OCI-LY7 (cell line): ENCODE measurements around the gene PPP1CA. TPM values are rescaled to one million over a fixed set of nuclear protein-coding genes. Genes with fewer than 3 reads are reported as not detected.

Experiments used
- BruUV-seq: library from RNA; stranded (reverse); fragments of 400-500 nt; replicated peaks from 2 replicates; lab custom pipeline; 2021; lab: Mats Ljungman, UMichigan
- CTCF ChIA-PET: fragments of 300-600 bp; sonication (Branson Sonifier 250); formaldehyde crosslinking; loops from one replicate; lab custom pipeline; 2022; ENCODE audit warnings: antibody characterized with exemption; ENCODE audit not compliant: unreplicated experiment; lab: Charles Lee
- POLR2A ChIA-PET: fragments of 300-600 bp; sonication (Branson Sonifier 250); formaldehyde crosslinking; loops from one replicate; lab custom pipeline; 2022; ENCODE audit warnings: antibody characterized with exemption; lab: Charles Lee
- DNase-seq: peaks from one replicate; pipeline ENCODE4 v3.0.0-alpha.2; 2015; ENCODE audit warnings: low spot score
- H2AFZ ChIP-seq: fragments of 200-600 bp; sonication (generic), shearing (Covaris generic); 2 replicates; pipeline ENCODE4 v1.6.1; 2014; ENCODE audit warnings: mild to moderate bottlenecking, antibody characterized with exemption, low read length, moderate library complexity
- H3K27ac ChIP-seq: fragments of 200-600 bp; sonication (generic); 2 replicates; pipeline ENCODE4 v1.5.1; 2014; ENCODE audit warnings: mixed run types, low read depth, mild to moderate bottlenecking, moderate library complexity, low read length, inconsistent platforms; ENCODE audit not compliant: poor library complexity, severe bottlenecking
- H3K36me3 ChIP-seq: fragments of 200-600 bp; sonication (generic); 2 replicates; pipeline ENCODE4 v1.6.1; 2014; ENCODE audit warnings: mild to moderate bottlenecking, antibody characterized with exemption, low read length, moderate library complexity, mixed read lengths; ENCODE audit not compliant: insufficient read depth
- H3K4me1 ChIP-seq: fragments of 200-600 bp; sonication (generic); 2 replicates; pipeline ENCODE4 v1.5.1; 2014; ENCODE audit warnings: mild to moderate bottlenecking, low read length; ENCODE audit not compliant: insufficient read depth, poor library complexity, severe bottlenecking
- H3K4me2 ChIP-seq: fragments of 200-600 bp; sonication (generic); 2 replicates; pipeline ENCODE4 v1.6.1; 2014; ENCODE audit warnings: mild to moderate bottlenecking, low read length
- H3K4me3 ChIP-seq: fragments of 200-600 bp; sonication (generic); 2 replicates; pipeline ENCODE4 v1.5.1; 2014; ENCODE audit warnings: mild to moderate bottlenecking, low read depth, low read length; ENCODE audit not compliant: poor library complexity, severe bottlenecking
- H3K79me2 ChIP-seq: fragments of 200-600 bp; sonication (generic); 2 replicates; pipeline ENCODE4 v1.6.1; 2016; ENCODE audit warnings: low read depth, mild to moderate bottlenecking, low read length, moderate library complexity, mixed read lengths; ENCODE audit not compliant: insufficient read depth
- H3K9me2 ChIP-seq: fragments of 200-600 bp; sonication (generic); 2 replicates; pipeline ENCODE4 v1.6.1; 2016; ENCODE audit warnings: mild to moderate bottlenecking, low read length, mixed read lengths; ENCODE audit not compliant: insufficient read depth
- H3K9me3 ChIP-seq: fragments of 200-600 bp; sonication (generic); 2 replicates; pipeline ENCODE4 v1.6.1; 2014; ENCODE audit warnings: mild to moderate bottlenecking, mixed run types, low read length, mixed read lengths
- H4K20me1 ChIP-seq: fragments of 200-600 bp; sonication (generic); 2 replicates; pipeline ENCODE4 v1.6.1; 2014; ENCODE audit warnings: mild to moderate bottlenecking, antibody characterized with exemption, low read length, moderate library complexity, mixed read lengths; ENCODE audit not compliant: insufficient read depth
- CTCF ChIP-seq: fragments of 200-600 bp; sonication (generic); conservative IDR thresholded peaks from 2 replicates; pipeline ENCODE4 v1.5.1; 2014; ENCODE audit warnings: mild to moderate bottlenecking, antibody characterized with exemption, low read length, moderate library complexity, mixed read lengths
- EZH2phosphoT487 ChIP-seq: fragments of 200-600 bp; sonication (generic); IDR thresholded peaks from 2 replicates; pipeline ENCODE4 v1.6.1; 2018; ENCODE audit warnings: low read depth, borderline replicate concordance, mild to moderate bottlenecking, mixed run types, antibody characterized with exemption, low read length, moderate library complexity, mixed read lengths
- intact Hi-C: fragments of 100-400 bp; cut with micrococcal nuclease; formaldehyde crosslinking; loops from one replicate; pipeline ENCODE4 v1.10.0; 2022; ENCODE audit not compliant: unreplicated experiment
- total RNA-seq, 2 experiments: library from RNA; depleted of rRNA in 1 of 2; stranded (reverse); fragments of >200 nt in 1 of 2; shearing (Covaris generic) in 1 of 2; gene quantifications; 2 replicates each; pipeline ENCODE4 v1.2.3, GENCODE V29; 2014 to 2022

The PPP1CA gene
- total RNA-seq, 2 experiments from 2014 or later, result 210 to 311 TPM

DNA sequence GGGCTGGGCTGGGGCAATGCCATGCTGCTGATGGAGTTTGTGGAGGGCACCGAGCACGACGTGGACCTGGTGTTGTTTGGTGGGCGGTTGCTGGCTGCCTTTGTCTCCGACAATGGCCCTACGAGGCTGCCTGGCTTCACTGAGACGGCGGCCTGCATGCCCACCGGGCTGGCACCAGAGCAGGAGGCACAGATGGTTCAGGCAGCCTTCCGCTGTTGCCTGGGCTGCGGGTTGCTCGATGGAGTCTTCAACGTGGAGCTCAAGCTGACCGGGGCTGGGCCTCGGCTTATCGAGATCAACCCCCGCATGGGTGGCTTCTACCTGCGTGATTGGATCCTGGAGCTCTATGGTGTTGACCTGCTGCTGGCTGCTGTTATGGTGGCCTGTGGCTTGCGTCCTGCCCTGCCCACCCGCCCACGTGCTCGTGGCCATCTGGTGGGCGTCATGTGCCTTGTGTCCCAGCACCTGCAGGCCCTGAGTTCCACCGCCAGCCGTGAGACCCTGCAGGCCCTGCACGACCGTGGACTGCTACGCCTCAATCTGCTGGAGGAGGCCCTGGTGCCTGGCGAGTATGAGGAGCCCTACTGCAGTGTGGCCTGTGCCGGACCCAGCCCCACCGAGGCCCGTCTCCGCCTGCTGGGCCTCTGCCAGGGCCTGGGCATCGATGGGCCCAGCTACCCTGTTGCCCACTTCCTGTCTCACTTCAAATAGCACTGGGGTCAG, 22.4 kb upstream of the PPP1CA start:
- no peak for DNase-seq
- Histone ChIP-seq H3K4me1 (peaks cover 33% of the 10 kb centered on the region), H3K9me3 (no peaks in the 10 kb centered on the region), H3K36me3 (no peaks in the 10 kb centered on the region), H3K9me2 (no peaks in the 10 kb centered on the region), H2AFZ (no peak overlapping the region), H3K4me3 (no peak overlapping the region), H4K20me1 (no peaks in the 10 kb centered on the region), H3K79me2 (peaks cover 6% of the 10 kb centered on the region; the same call in 1 of the 2 replicates), H3K4me2 (no peak overlapping the region), H3K27ac (no peak overlapping the region)
- TF ChIP-seq EZH2phosphoT487 (no peak), CTCF (no peak)
- ChIA-PET CTCF (no interaction called here), POLR2A (interaction anchor here (1.9 to 2.4 kb wide), 2 partner anchors 13 to 20 kb away, joined by 7 to 10 read pairs; partner anchors contain the start of genes PTPRCAP and TBC1D10C)
- intact Hi-C loops, result loop anchor here (5.0 kb wide), 1 partner anchor 83 kb away; the partner anchor contains the start of genes CDK2AP2 and PITPNM1
- no TSS peak for BruUV-seq

DNA sequence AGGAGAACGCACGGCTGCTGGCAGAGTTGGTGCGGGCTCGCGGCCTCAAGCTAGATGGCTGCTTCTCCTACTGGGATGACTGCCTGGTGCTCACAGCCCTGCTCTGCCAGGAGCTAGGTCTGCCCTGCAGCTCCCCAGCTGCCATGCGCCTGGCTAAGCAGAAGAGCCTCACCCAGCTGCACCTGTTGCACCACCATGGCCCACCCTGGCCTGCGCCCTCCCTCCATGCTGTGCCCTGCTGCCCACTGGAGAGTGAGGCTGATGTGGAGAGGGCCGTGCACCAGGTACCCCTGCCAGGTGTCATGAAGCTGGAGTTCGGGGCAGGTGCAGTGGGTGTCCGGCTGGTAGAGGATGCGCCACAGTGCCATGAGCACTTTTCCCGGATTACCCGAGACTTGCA, 21.8 kb upstream of the PPP1CA start:
- Histone ChIP-seq H4K20me1 (no peaks in the 10 kb centered on the region), H3K27ac (no peak overlapping the region), H2AFZ (no peak overlapping the region), H3K36me3 (no peaks in the 10 kb centered on the region), H3K4me3 (no peak overlapping the region), H3K4me2 (no peak overlapping the region), H3K4me1 (peaks cover 37% of the 10 kb centered on the region), H3K9me2 (no peaks in the 10 kb centered on the region), H3K9me3 (no peaks in the 10 kb centered on the region), H3K79me2 (peaks cover under 1% of the 10 kb centered on the region; the same call in 1 of the 2 replicates)
- ChIA-PET POLR2A (interaction anchor here (1.0 to 1.9 kb wide), 2 partner anchors 14 to 16 kb away, joined by 3 to 7 read pairs; partner anchors contain the start of gene PTPRCAP), CTCF (no interaction called here)
- TF ChIP-seq CTCF (no peak), EZH2phosphoT487 (no peak)
- intact Hi-C loops, result loop anchor here (5.0 kb wide), 1 partner anchor 84 kb away; the partner anchor contains the start of genes CDK2AP2 and PITPNM1
- no peak for DNase-seq
- BruUV-seq, result no TSS peak

GRCh38 chr11:67422891-67423290, 21.2 kb upstream of the PPP1CA start:
- H3K79me2 ChIP-seq, result no peaks in the 10 kb centered on the region
- H3K4me1 ChIP-seq, result peaks cover 39% of the 10 kb centered on the region
- no peaks in the 10 kb centered on the region for H3K9me3 ChIP-seq
- no peaks in the 10 kb centered on the region for H4K20me1 ChIP-seq
- no peak overlapping the region for H3K27ac ChIP-seq
- no peaks in the 10 kb centered on the region for H3K9me2 ChIP-seq
- H3K4me3 ChIP-seq, result no peak overlapping the region
- ChIA-PET CTCF (no interaction called here), POLR2A (interaction anchor here (1.0 to 1.9 kb wide), 2 partner anchors 14 to 16 kb away, joined by 3 to 7 read pairs; partner anchors contain the start of gene PTPRCAP)
- intact Hi-C loops, result loop anchor here (5.0 kb wide), 1 partner anchor 84 kb away; the partner anchor contains the start of genes CDK2AP2 and PITPNM1
- no peak for DNase-seq
- no peak overlapping the region for H3K4me2 ChIP-seq
- H2AFZ ChIP-seq, result no peak overlapping the region
- no peaks in the 10 kb centered on the region for H3K36me3 ChIP-seq
- BruUV-seq, result no TSS peak
- TF ChIP-seq CTCF, result no peak
- TF ChIP-seq EZH2phosphoT487, result no peak
